ENCODE data around the gene GPR25.
"Not testable (repeated sequence)": the region's sequence is repeated elsewhere in the genome, so short reads cannot be mapped to it uniquely, and the experiment has no call there.

The GPR25 gene

DNA sequence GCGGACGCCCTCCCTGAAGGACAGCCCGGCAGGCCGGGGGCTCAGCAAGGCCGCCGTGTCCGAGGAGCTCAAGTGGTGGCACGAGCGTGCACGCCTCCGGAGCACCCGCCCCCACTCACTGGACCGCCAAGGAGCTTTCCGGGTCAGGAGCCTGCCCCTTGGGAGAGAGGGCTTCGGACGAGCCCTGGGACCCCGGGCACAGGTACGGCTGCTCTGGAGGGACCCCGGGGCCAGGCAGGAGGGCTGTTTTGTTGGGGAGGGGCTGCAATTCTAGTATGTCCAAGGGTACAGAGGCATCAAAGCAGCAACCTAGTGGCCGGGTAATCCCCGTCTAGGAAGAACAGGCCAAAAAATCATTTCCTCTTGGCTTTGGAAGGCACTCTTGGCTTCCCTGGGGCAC is 39.2 kb downstream of the GPR25 start:
- not testable (repeated sequence) for DNase-seq (ENCODE audit: low spot score)

DNA sequence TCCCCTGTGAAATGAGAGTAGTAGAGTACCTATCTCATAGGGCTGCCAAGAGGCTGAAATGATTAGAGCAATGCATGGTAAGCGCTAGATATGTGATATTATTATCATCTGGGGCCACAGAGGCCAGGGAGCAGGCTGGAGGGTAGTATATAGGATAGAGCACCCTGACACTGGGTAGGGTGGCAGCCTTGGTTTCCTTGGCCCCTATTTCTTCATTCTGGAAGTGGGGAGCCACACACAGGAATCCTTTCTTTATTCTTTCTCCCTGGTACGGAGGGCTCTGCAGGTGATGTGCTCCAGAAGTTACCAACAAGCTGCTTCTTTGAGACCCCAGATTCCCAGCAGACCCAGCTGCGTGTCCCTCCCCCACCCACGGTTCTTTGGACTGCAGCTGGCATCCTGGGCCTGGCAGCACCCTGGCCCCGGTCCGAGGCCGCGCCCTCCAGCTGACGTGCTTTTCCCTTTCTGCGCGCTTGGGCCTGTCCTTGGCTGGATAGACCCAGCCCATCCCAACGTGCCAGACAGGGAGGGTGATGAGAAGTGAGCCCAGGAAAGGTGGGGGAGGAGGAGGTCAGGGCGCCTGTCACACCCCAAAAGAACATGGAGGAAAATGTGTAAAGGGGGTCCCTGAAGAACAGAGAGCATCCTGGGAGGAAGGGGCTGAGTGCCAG is 40.1 kb downstream of the GPR25 start:
- DNase-seq (ENCODE audit: low spot score), result no peak

- no peak for DNase-seq (ENCODE audit: low spot score)
Measured at GRCh38 chr1:200916152-200916551, 43.4 kb downstream of the GPR25 start.

DNA sequence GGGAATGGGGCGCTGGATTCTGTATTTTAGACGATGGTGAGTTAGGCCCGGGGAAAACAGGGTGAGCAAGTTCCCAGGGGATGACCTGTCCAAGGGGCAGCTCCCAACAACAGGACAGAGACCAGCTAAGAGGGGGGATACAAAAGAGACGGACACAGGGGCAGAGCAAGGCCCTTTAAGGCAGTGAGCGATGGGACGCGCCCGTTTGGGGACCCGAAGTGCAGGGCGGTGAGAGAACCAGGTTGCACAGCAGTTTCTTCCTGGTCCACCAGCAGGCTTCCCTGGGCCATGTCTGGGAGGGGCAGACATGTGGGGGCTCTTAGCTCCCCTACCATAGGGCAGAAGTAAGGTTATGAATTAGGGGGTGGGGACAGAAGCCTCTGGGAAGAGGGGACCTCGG is 43.9 kb downstream of the GPR25 start:
- no peak for DNase-seq (ENCODE audit: low spot score)

DNA sequence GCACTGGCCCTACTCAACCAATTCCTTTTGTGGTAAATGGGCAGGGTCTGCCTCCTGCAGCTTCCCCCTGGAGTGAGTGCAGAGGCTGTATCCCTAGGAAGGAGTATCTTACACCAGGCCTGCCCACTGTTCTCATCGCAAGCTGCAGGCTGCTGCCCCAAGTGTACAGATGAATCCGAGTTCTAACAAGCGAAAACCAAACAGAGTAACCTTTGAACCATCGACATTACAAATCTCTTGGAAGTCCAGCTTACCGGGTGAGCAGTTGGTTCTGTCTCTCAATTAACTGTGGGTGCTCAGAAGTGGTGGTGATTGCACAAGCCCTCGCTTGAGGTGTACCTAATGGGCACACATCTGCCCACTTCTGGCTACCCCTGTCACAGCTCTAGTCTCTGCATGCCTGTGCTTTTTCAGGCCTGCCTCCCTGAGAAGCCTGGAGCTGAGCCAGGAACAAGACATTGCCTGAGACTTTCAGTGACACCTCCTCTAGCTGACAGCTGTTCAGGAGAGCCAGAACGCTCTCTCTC is 44.6 kb downstream of the GPR25 start:
- DNase-seq (ENCODE audit: low spot score), result no peak

GRCh38 chr1:200918006-200918405 is 45.2 kb downstream of the GPR25 start:
- DNase-seq (ENCODE audit: low spot score), result no peak

DNA sequence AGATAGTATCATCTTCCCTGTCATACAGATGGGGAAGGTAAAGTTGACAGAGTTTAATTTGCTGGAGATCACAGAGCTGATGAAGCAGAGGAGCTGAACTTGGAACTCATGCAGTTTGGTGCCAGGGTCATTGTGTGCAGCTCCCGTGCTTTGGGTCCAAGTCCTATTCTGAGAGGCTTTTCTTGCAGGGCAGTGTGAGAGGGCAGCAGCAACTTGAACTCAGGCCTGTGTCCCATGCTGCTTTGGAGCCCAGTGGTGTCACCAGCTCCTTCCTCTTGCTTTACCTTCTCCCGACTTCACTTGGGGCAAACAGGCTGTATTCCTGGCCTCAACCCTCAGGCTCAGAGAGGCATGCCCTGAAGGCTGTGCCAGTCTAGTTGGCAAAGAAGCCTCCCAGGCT is 46.6 kb downstream of the GPR25 start:
- no peak for DNase-seq (ENCODE audit: low spot score)

DNA sequence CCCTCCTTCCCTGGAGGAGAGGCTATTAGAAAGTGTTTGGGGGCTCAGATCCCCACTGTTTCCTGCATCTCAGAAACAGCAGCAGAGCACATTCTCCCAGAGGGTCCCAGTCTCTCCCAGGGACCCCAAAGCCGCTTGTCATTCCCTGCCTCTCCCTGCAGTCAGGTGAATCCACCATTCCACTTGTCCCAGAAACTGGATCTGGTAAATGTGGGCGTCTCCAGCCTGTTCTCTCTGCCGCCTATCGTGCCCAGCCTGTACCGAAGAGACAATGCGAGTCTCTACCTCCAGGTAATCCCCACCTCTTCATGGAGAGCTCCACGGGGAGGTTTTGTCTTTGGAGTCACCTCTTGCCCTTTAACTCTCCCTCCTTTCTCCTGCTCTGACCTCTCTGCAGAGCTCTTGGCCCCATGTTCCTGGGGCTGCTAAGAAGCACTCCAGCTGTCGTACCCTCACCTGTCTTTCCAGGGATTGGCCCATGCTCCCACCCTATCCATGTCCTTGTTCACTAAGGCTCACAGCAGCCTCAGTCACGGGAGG is 48.9 kb downstream of the GPR25 start:
- no peak for DNase-seq (ENCODE audit: low spot score)

DNA sequence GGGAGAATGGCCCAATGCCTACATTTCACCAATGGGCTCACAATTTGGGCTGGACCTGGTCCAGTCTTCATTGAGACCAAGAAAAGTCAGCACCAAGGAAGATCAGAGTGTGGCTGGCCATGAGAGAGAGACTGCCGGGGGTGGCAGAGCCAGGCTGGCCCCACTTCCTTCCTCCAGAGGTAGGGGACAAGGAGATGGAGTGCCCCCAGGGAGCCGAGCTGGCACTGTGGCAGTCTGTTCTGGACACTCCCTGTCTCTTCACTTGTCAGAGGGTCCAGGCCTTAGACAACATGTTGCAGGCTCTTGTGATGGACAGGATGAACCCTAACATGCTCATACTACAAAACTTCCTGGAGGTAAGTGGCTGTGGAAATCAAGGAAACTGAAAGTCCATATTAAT is 49.6 kb downstream of the GPR25 start:
- no peak for DNase-seq (ENCODE audit: low spot score)

GRCh38 chr1:200923601-200924000 is 50.8 kb downstream of the GPR25 start:
- no peak for DNase-seq (ENCODE audit: low spot score)

All from CD4-positive, alpha-beta T cell treated with Interleukin-6 at 100 ng/mL for 8 hours (primary cell).